MM.1S (cell line): ENCODE results near the gene TNKS1BP1.

ENCODE experiments used
- EZH2 ChIP-seq: fragments of 300-600 bp; sonication (generic); optimal IDR thresholded peaks from 2 replicates; pipeline ENCODE3; 2017; ENCODE audit warnings: low read depth, mild to moderate bottlenecking, antibody characterized with exemption, low read length, mixed read lengths
- EZH2phosphoT487 ChIP-seq: fragments of 300-600 bp; sonication (generic); IDR thresholded peaks from 2 replicates; pipeline ENCODE4 v1.6.1; 2018; ENCODE audit warnings: antibody characterized with exemption, low read length
- TF ChIP-seq, protein P1 (sequence below): fragments of 300-600 bp; sonication (generic); IDR thresholded peaks from 2 replicates; pipeline ENCODE4 v1.5.1; 2016; ENCODE audit warnings: antibody characterized with exemption, low read length, mixed read lengths

DNA sequence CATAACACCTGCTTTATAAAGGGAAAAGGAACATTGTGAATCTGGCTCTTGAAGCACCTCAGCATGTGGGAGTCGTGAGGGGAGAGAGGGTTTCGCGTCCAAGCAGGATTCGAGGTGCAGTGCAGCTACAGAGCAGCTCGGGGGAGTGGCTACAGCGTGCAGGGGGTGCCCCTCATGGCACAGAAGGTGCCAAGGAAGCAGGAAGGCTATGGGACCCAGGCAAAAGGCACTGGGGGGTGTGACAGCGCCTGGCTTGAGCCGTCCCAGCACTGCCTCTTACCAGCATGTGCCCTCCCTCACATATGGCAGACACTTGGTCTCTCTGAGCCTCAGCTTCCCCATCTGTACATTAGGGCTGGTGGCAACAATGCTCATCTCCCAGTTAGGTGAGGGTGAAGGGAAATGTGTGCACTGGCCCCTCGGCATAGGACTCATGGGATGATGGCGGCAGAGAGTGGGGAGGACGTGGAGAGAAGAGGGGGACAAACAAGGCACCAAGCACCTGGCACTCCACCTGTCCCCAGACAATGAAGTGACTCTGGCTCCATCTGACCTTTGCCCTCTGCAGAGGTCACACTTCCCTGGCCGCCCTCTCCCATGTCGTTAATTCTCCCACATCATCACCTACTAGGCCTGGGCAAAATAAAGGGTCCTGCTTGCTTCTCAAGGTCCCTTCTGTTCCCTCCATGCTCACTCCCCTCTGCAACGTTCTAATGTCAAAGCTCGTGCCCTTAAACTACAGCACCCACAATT, 10.4 kb downstream of the TNKS1BP1 start:
- TF ChIP-seq, protein P1, sequence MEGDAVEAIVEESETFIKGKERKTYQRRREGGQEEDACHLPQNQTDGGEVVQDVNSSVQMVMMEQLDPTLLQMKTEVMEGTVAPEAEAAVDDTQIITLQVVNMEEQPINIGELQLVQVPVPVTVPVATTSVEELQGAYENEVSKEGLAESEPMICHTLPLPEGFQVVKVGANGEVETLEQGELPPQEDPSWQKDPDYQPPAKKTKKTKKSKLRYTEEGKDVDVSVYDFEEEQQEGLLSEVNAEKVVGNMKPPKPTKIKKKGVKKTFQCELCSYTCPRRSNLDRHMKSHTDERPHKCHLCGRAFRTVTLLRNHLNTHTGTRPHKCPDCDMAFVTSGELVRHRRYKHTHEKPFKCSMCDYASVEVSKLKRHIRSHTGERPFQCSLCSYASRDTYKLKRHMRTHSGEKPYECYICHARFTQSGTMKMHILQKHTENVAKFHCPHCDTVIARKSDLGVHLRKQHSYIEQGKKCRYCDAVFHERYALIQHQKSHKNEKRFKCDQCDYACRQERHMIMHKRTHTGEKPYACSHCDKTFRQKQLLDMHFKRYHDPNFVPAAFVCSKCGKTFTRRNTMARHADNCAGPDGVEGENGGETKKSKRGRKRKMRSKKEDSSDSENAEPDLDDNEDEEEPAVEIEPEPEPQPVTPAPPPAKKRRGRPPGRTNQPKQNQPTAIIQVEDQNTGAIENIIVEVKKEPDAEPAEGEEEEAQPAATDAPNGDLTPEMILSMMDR = no peak
- no peak for TF ChIP-seq EZH2
- TF ChIP-seq EZH2phosphoT487 = no peak
